ENCODE measurements around the gene RPRML.
A peak's percentile ranks its signal among the peaks of the same experiment; 100 is the strongest.

- TF ChIP-seq EZH2 (IDR thresholded peaks at IDR 0.05; ENCODE audit: insufficient read depth, poor library complexity, severe bottlenecking) (peak; percentile 1), EZH2phosphoT487 (IDR thresholded peaks at IDR 0.05; ENCODE audit: insufficient read depth, low read depth) (no peak)
Measured at GRCh38 chr17:46977750-46978488, 1.1 kb downstream of the RPRML start.
